Measurements from ENCODE around the gene TMEM214.

DNA sequence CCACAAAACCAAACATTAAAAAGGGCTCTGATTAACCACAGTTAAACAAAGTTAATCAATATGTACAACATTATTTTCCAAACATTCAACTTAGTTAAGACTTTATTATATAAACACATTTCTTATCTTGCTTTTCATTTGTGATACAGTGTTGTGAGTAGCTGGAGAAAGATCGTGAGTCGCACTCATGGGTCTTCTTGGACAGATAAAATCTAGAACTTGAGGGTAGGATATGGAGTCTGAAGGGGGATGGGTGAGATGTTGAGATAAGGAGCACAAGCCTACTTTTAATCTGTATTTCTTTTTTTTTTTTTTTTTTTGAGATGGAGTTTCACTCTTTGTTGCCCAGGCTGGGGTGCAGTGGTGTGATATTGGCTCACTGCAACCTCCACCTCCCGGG, 22.6 kb upstream of the TMEM214 start:
- TF ChIP-seq, protein P1, sequence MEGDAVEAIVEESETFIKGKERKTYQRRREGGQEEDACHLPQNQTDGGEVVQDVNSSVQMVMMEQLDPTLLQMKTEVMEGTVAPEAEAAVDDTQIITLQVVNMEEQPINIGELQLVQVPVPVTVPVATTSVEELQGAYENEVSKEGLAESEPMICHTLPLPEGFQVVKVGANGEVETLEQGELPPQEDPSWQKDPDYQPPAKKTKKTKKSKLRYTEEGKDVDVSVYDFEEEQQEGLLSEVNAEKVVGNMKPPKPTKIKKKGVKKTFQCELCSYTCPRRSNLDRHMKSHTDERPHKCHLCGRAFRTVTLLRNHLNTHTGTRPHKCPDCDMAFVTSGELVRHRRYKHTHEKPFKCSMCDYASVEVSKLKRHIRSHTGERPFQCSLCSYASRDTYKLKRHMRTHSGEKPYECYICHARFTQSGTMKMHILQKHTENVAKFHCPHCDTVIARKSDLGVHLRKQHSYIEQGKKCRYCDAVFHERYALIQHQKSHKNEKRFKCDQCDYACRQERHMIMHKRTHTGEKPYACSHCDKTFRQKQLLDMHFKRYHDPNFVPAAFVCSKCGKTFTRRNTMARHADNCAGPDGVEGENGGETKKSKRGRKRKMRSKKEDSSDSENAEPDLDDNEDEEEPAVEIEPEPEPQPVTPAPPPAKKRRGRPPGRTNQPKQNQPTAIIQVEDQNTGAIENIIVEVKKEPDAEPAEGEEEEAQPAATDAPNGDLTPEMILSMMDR (IDR thresholded peaks at IDR 0.05): no peak
- TF ChIP-seq ZFX (IDR thresholded peaks at IDR 0.05; ENCODE audit: borderline replicate concordance): no peak

All from 22Rv1 (cell line).